ENCODE data around the gene CYP1A2.

The CYP1A2 gene

GRCh38 chr15:74786551-74787165, 38.0 kb downstream of the CYP1A2 start:
- Mint-ChIP-seq H3K27ac (peak overlapping the region; percentile 99), H3K4me1 (ENCODE audit: low read depth) (peaks cover 69% of the 10 kb centered on the region), H3K9me3 (no peaks in the 10 kb centered on the region), H3K4me3 (peak overlapping the region; percentile 97), H3K36me3 (ENCODE audit: low read depth) (peaks cover 86% of the 10 kb centered on the region), H3K27me3 (no peaks in the 10 kb centered on the region)
- peak; percentile 35 for DNase-seq

DNA sequence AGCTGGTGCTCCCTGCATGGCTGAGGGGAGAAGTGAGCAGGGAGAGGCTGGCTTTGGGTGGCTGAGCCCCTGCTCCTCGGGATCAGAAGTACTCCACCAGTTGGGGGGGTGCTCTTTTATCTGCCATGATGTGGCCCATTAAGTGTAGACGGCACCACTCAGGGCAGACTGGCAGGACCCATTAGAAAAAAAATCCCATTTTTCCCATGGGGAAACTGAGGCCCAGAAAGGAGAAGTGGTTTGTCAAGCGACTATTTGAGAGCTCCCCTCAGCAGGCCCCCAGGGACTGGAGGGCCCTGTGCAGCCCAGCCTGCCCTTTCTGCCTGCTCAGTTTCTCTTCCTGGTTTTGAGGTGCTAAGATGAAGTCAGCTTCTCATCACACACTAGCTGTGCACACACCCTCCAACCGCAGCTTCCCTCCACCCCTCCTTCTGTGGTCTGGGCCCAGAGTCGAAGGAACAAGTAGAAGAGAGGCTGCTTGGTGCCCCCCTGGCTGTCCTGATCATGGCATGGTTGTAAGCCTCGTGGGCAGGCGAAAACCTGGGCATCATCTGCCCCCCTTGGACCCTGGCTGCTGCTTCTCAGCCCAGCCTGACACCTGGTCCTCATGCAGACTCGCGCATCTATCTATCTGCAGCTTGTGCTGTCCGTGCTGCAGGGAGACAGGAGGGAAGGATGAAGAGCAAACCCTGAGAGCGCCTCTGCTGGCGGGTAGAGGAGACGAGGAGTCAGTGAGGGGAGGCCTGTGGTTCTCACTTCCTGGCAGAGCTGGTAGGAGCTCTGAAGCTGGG, 38.8 kb downstream of the CYP1A2 start:
- Mint-ChIP-seq H3K27me3 (no peaks in the 10 kb centered on the region), H3K4me3 (peak overlapping the region; percentile 97), H3K4me1 (ENCODE audit: low read depth) (peaks cover 77% of the 10 kb centered on the region), H3K9me3 (no peaks in the 10 kb centered on the region), H3K36me3 (ENCODE audit: low read depth) (peaks cover 93% of the 10 kb centered on the region), H3K27ac (peak overlapping the region; percentile 99)
- DNase-seq, result peak; percentile 90

GRCh38 chr15:74788042-74788682, 39.5 kb downstream of the CYP1A2 start:
- peak overlapping the region; percentile 99 for H3K27ac Mint-ChIP-seq
- no peaks in the 10 kb centered on the region for H3K27me3 Mint-ChIP-seq
- H3K4me3 Mint-ChIP-seq, result peak overlapping the region; percentile 97
- H3K36me3 Mint-ChIP-seq (ENCODE audit: low read depth), result peaks cover 92% of the 10 kb centered on the region
- H3K9me3 Mint-ChIP-seq, result no peaks in the 10 kb centered on the region
- no peak for DNase-seq
- peaks cover 84% of the 10 kb centered on the region for H3K4me1 Mint-ChIP-seq (ENCODE audit: low read depth)

GRCh38 chr15:74788683-74789151, 40.1 kb downstream of the CYP1A2 start:
- DNase-seq, result peak; percentile 62
- Mint-ChIP-seq H3K27ac (peak overlapping the region; percentile 99), H3K36me3 (ENCODE audit: low read depth) (peaks cover 92% of the 10 kb centered on the region), H3K4me1 (ENCODE audit: low read depth) (peaks cover 89% of the 10 kb centered on the region), H3K9me3 (no peaks in the 10 kb centered on the region), H3K4me3 (peak overlapping the region; percentile 97), H3K27me3 (no peaks in the 10 kb centered on the region)

DNA sequence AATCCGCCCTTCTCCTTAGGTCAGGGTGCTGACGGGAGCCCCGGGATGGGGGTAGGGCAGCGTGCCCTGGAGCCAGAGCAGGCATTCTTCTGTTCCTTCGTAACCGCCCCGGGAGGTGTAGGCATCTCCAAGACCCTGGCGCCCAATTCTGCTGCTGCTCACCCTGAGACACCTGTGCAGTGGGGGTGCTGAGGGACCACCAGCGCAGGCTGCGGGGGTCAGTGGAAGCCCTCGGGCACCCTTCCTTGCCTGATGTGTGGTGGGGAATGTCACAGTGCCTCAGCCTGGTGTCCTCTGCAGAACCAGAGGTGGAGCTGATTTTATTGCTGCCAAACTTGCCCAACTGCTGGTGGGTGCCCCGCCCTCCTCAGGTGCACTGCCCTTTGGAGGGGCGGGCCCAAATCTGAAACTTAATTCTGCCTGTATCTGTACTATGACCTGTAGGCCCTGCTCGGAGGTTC, 40.6 kb downstream of the CYP1A2 start:
- Mint-ChIP-seq H3K36me3 (ENCODE audit: low read depth) (peaks cover 88% of the 10 kb centered on the region), H3K4me1 (ENCODE audit: low read depth) (peaks cover 91% of the 10 kb centered on the region), H3K4me3 (peak overlapping the region; percentile 97), H3K27ac (peak overlapping the region; percentile 99), H3K27me3 (no peaks in the 10 kb centered on the region), H3K9me3 (no peaks in the 10 kb centered on the region)
- no peak for DNase-seq

DNA sequence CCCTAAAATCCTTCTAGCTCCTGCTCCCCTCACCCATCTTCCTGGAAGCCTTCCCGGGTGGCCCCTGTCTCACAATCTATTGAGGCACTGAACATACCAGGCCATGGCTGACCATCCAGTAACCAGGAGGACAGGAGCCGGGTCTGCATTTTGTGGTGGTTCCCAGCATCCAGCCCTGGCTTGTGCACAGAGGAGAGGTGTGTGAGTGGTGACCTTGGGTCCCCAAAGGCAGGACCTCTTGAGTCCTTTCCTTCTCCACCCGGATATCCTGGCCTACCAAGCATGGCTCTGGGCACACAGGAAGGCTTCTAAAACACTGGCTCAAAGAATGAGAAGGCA, 41.1 kb downstream of the CYP1A2 start:
- peaks cover 87% of the 10 kb centered on the region for H3K36me3 Mint-ChIP-seq (ENCODE audit: low read depth)

DNA sequence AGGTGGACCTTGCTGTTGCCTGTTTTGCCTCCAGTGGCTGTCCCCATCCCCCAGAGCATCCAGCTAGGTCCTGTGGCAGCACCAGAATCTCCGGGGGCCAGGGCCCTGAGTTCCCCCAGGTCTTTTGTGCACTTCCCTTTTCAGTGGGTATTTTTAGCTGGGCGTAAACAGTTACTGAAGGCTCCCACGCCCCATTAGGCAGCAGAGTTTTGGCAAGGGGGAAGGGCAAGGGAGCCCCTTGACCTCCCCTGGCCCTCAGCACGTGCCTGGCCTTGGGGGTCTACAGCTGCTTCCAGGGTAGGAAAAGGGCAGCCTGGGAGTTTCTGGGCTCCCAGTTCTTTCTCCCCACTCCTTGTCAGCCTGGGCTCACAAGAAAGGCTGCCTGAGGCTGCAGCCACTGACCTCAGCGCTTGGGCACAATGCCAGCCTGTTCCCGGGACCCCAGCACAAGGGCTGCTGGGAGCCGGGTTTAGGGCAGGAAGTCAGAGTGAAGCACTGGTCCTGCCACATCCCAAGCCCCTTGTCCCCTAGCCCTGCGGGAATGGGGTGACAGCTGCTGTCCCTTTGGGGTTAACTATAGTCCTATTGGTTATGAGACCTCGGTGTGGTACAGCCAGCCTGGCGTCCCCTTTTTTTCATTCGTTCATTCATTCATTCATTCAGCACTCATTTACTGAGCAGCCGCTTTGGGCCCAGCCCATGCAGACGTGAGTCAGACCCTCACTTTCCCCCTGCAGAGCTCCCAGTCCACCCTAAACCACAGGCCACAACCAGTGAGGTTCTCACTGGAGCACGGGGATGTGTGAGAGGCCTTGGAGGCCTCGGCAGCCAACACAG, 41.7 kb downstream of the CYP1A2 start:
- DNase-seq, result no peak
- Mint-ChIP-seq H3K9me3 (no peaks in the 10 kb centered on the region), H3K36me3 (ENCODE audit: low read depth) (peaks cover 87% of the 10 kb centered on the region), H3K4me1 (ENCODE audit: low read depth) (peaks cover 92% of the 10 kb centered on the region), H3K27ac (peak overlapping the region; percentile 99), H3K27me3 (no peaks in the 10 kb centered on the region), H3K4me3 (peak overlapping the region; percentile 97)

More for the DNA sequence above, 41.1 kb downstream of the CYP1A2 start:
- H3K27ac Mint-ChIP-seq, result peak overlapping the region; percentile 99
- peak; percentile 37 for DNase-seq
- H3K4me3 Mint-ChIP-seq, result peak overlapping the region; percentile 97
- H3K9me3 Mint-ChIP-seq, result no peaks in the 10 kb centered on the region
- peaks cover 92% of the 10 kb centered on the region for H3K4me1 Mint-ChIP-seq (ENCODE audit: low read depth)
- no peaks in the 10 kb centered on the region for H3K27me3 Mint-ChIP-seq

- peaks cover 85% of the 10 kb centered on the region for H3K36me3 Mint-ChIP-seq (ENCODE audit: low read depth)
- H3K27ac Mint-ChIP-seq, result peak overlapping the region; percentile 99
- H3K27me3 Mint-ChIP-seq, result no peaks in the 10 kb centered on the region
Measured at GRCh38 chr15:74791007-74791406, 42.4 kb downstream of the CYP1A2 start.

DNA sequence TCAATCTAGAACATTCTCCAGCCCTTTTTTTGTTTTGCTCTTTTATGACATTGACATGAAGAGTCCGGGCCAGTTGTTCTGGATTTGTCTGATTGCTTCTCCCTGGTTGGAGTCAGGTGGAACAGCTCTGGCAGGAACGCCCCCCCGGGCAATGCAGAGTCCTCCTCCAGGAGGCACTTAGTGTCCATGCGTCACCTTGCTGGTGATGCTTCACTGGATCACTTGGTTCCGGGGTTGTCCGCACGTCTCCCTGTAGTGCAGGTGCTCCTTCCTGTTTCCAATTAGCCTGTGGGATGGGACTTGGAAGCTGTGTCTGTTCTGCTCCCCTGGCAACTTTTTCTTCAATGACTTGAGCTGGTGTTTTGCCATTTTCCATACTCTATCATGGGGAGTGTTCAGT, 43.0 kb downstream of the CYP1A2 start:
- Mint-ChIP-seq H3K27me3 (no peaks in the 10 kb centered on the region), H3K9me3 (no peaks in the 10 kb centered on the region), H3K36me3 (ENCODE audit: low read depth) (peaks cover 86% of the 10 kb centered on the region), H3K4me1 (ENCODE audit: low read depth) (peaks cover 95% of the 10 kb centered on the region), H3K4me3 (peak overlapping the region; percentile 97), H3K27ac (peak overlapping the region; percentile 99)
- no peak for DNase-seq

More at GRCh38 chr15:74791007-74791406, 42.4 kb downstream of the CYP1A2 start:
- Mint-ChIP-seq H3K4me1 (ENCODE audit: low read depth) (peaks cover 93% of the 10 kb centered on the region), H3K9me3 (no peaks in the 10 kb centered on the region), H3K4me3 (peak overlapping the region; percentile 97)
- no peak for DNase-seq

- Mint-ChIP-seq H3K36me3 (ENCODE audit: low read depth) (peaks cover 81% of the 10 kb centered on the region), H3K27ac (peak overlapping the region; percentile 99), H3K9me3 (no peaks in the 10 kb centered on the region), H3K27me3 (no peaks in the 10 kb centered on the region), H3K4me1 (ENCODE audit: low read depth) (peaks cover 94% of the 10 kb centered on the region), H3K4me3 (peak overlapping the region; percentile 97)
- no peak for DNase-seq
Measured at GRCh38 chr15:74792227-74793016, 43.8 kb downstream of the CYP1A2 start.

DNA sequence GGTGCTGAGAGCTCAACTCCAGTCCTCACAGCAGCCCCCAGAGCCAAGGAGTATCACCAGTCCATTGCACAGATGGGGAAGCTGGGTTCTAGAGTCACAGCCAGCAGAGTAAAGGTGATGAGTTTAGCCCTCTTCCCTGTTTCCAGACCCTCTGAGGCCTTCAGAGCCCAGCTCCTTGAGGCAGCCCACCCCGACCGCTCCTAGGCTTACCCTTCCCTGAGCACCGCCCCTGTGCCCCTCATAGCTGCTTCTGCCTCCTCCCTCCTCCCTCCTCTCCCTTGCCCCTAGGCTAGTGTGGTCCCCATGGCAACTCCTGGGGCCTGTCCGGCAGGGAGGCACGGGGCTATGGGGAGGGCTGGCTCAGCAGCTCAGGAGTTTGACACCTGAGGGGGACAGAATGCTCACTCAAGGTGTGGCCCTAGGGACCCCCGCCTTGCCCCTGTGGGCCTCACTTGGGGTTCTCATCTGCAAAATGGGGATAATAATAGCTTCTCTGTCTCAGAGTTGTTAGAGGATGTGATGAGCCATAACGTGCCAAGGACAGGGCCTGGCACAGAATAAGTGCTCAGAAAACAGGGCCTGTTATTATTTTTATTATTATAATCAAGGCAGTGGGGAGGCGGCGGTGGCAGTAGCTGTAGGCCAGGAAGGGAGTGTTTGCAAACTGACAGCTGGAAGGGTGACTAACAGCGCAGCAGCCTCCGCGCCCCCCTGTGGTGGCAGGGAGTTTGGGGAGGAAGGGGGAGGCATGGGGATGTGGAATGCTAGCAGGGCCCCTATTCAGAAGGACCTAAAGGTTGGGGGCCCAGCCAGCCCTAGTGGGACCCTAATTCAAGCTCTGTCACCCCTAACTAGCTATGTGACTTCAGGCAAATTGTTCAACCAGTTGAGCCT, 44.7 kb downstream of the CYP1A2 start:
- Mint-ChIP-seq H3K36me3 (ENCODE audit: low read depth) (peaks cover 84% of the 10 kb centered on the region), H3K27me3 (no peaks in the 10 kb centered on the region), H3K4me3 (peak overlapping the region; percentile 38), H3K27ac (peak overlapping the region; percentile 99), H3K4me1 (ENCODE audit: low read depth) (peaks cover 94% of the 10 kb centered on the region), H3K9me3 (no peaks in the 10 kb centered on the region)
- DNase-seq, result peak; percentile 77

GRCh38 chr15:74794248-74794969, 45.8 kb downstream of the CYP1A2 start:
- no peaks in the 10 kb centered on the region for H3K27me3 Mint-ChIP-seq

More at GRCh38 chr15:74794248-74794969, 45.8 kb downstream of the CYP1A2 start:
- Mint-ChIP-seq H3K36me3 (ENCODE audit: low read depth) (peaks cover 84% of the 10 kb centered on the region), H3K4me1 (ENCODE audit: low read depth) (peaks cover 94% of the 10 kb centered on the region), H3K27ac (peak overlapping the region; percentile 91), H3K4me3 (peak overlapping the region; percentile 45), H3K9me3 (no peaks in the 10 kb centered on the region)
- DNase-seq, result peak; percentile 40
